ENCODE data around the gene OTOP2. TPM values are rescaled to one million over a fixed set of nuclear protein-coding genes. Genes with fewer than 3 reads are reported as not detected.
A peak's percentile ranks its signal among the peaks of the same experiment; 100 is the strongest.

OTOP2 gene
- total RNA-seq, 1 experiment from 2014 or later = 0.11 TPM

GRCh38 chr17:74923538-74924249 is 379 bp upstream of the OTOP2 start:
- Histone ChIP-seq H2BK20ac (ENCODE audit: low read depth, low read length, poor library complexity, severe bottlenecking) (no peak overlapping the region), H3K4me1 (ENCODE audit: insufficient read depth, low read length) (no peaks in the 10 kb centered on the region), H3T11ph (ENCODE audit: low read length) (no peak overlapping the region), H3K4ac (ENCODE audit: low read depth, low read length) (no peak overlapping the region), H3K79me1 (ENCODE audit: insufficient read depth, low read depth, low read length, poor library complexity, severe bottlenecking) (no peaks in the 10 kb centered on the region), H2BK15ac (ENCODE audit: low read depth, low read length) (no peak overlapping the region), H3K23me2 (ENCODE audit: insufficient read length, low read depth, low read length, poor library complexity, severe bottlenecking) (peaks cover 5% of the 10 kb centered on the region), H3K4me2 (ENCODE audit: insufficient read depth, insufficient read length, low read length) (peak overlapping the region; percentile 72), H2AFZ (ENCODE audit: low read length) (no peak overlapping the region), H3K9me3 (ENCODE audit: control insufficient read depth, low read depth, low read length) (no peaks in the 10 kb centered on the region), H3K27me3 (ENCODE audit: insufficient read depth, low read length) (peaks cover 43% of the 10 kb centered on the region), H2AK5ac (ENCODE audit: insufficient read length, low read length) (no peak overlapping the region), H3K23ac (ENCODE audit: insufficient read length, low read depth, low read length) (no peak overlapping the region), H4K8ac (replicated peaks; ENCODE audit: insufficient read length, low read depth, low read length) (no peak overlapping the region), H4K20me1 (ENCODE audit: control insufficient read depth, insufficient read depth, insufficient read length) (no peaks in the 10 kb centered on the region), H3K9ac (ENCODE audit: extremely low read depth, insufficient read length, low read length) (no peak overlapping the region), H2BK120ac (ENCODE audit: low read depth, low read length, poor library complexity, severe bottlenecking) (no peak overlapping the region), H4K91ac (ENCODE audit: insufficient read length, low read depth, low read length) (no peak overlapping the region), H4K5ac (ENCODE audit: insufficient read length, low read depth, low read length) (no peak overlapping the region), H3K27ac (ENCODE audit: insufficient read length, low read depth, low read length) (no peak overlapping the region), H3K79me2 (ENCODE audit: insufficient read depth, low read length) (no peaks in the 10 kb centered on the region), H3K56ac (ENCODE audit: insufficient read length, low read depth, low read length) (no peak overlapping the region), H3K14ac (ENCODE audit: insufficient read depth, low read length) (no peak overlapping the region; the same call in 1 of the 2 replicates), H2BK5ac (ENCODE audit: insufficient read length, low read length) (no peak overlapping the region), H3K18ac (ENCODE audit: insufficient read length, low read depth, low read length) (no peak overlapping the region), H2BK12ac (ENCODE audit: insufficient read length, low read depth, low read length) (no peak overlapping the region)
- TF ChIP-seq, protein P1, sequence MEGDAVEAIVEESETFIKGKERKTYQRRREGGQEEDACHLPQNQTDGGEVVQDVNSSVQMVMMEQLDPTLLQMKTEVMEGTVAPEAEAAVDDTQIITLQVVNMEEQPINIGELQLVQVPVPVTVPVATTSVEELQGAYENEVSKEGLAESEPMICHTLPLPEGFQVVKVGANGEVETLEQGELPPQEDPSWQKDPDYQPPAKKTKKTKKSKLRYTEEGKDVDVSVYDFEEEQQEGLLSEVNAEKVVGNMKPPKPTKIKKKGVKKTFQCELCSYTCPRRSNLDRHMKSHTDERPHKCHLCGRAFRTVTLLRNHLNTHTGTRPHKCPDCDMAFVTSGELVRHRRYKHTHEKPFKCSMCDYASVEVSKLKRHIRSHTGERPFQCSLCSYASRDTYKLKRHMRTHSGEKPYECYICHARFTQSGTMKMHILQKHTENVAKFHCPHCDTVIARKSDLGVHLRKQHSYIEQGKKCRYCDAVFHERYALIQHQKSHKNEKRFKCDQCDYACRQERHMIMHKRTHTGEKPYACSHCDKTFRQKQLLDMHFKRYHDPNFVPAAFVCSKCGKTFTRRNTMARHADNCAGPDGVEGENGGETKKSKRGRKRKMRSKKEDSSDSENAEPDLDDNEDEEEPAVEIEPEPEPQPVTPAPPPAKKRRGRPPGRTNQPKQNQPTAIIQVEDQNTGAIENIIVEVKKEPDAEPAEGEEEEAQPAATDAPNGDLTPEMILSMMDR (conservative IDR thresholded peaks at IDR 0.05) = peak; percentile 97
- peak; percentile 79 for DNase-seq
- no peak overlapping the region for H3K27ac Mint-ChIP-seq
- peaks cover 15 to 33% of the 10 kb centered on the region in 2 experiments for H3K4me1 Mint-ChIP-seq
- no CpG with 5 or more reads among the region's 59 CpGs for WGBS (ENCODE audit: extremely low coverage, insufficient read length, low lambda C conversion rate)
- no peaks in the 10 kb centered on the region for H3K36me3 Mint-ChIP-seq (ENCODE audit: insufficient read depth in 1 of 3, low read depth in 3 of 3)
- H3K27me3 Mint-ChIP-seq (ENCODE audit: low read depth) = peaks cover 86% of the 10 kb centered on the region
- peak overlapping the region; percentile 60 to 80 for H3K4me3 Mint-ChIP-seq
- H3K9me3 Mint-ChIP-seq = peaks cover 0 to 5% of the 10 kb centered on the region in 2 experiments; a peak in 1 of 5 replicates

Measured in H9 (cell line).